ENCODE measurements around the gene SLC25A38.

The SLC25A38 gene

GRCh38 chr3:39433642-39434041, 50.5 kb downstream of the SLC25A38 start:
- DNase-seq (ENCODE audit: low read depth, low spot score): no peak

GRCh38 chr3:39434574-39434973, 51.4 kb downstream of the SLC25A38 start:
- no peak for DNase-seq (ENCODE audit: low read depth, low spot score)

DNA sequence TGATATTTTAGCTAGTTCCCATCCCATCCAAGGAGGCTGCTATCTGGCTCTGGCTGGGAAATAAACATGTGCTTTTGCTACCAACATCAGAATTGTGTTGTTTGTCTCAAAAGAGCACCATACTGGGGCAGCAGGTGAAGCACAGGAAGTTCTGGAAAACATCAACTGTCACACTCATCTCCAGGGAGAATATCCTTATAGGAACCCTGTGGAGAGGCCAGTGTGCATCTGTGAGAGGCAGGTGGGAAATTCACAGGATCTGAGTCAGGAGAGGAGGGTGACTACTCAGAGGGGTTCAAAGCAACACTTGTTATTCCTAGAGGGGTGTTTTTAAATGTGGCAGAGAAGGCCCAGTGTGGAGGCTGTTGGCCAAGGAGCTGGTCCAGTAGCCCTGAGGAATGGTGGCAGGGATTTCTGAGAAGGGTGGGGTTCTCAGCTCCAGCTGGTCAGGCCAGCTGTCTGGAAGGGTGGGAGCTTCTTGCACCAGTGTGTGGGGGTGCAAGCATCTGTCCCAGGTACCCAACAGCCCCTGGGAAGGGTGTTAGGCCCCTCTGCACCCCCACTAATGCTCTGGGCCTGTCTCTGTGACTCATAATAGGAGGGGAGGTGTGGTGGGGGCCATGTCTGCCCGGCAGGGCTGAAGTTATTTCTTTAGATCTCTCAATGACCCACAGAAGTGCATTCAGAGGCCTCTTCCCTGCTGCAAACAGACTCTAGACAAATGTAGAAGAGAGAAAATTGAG, 52.0 kb downstream of the SLC25A38 start:
- DNase-seq (ENCODE audit: low read depth, low spot score): no peak

DNA sequence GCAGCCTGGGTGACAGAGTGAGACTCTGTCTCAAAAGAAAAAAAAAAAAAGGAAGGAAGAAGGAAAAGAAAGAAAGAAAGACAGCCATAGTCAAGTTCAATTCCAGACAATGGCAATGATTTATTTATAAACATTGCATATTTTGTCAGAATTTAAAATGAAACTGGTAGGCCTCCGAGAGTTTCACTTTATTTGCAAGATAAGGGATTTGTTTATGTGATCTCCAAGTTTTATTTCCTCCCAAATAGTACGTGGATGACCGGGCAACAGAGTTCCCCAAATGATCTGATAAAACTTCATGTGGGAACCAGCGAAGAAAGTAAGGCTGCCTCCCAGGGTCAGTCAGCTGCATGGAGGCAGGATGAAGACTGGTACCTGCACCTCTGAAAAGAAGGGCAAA, 55.7 kb downstream of the SLC25A38 start:
- DNase-seq (ENCODE audit: low read depth, low spot score): no peak

DNA sequence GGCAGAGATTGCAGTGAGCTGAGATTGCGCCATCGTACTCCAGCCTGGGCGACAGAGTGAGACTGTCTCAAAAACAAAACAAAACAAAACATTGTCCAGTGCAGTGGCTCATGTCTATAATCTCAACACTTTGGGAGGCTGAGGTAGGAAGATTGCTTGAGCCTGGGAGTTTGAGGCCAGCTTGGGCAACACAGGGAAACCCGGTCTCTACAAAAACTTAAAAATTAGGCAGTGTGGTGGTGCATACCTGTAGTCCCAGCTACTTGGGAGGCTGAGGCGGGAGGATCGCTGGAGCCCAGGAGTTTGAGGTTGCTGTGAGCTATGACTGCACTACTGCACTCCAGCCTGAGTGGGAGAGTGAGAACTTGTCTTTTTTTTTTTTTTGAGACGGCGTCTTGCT, 57.1 kb downstream of the SLC25A38 start:
- no peak for DNase-seq (ENCODE audit: low read depth, low spot score)

DNA sequence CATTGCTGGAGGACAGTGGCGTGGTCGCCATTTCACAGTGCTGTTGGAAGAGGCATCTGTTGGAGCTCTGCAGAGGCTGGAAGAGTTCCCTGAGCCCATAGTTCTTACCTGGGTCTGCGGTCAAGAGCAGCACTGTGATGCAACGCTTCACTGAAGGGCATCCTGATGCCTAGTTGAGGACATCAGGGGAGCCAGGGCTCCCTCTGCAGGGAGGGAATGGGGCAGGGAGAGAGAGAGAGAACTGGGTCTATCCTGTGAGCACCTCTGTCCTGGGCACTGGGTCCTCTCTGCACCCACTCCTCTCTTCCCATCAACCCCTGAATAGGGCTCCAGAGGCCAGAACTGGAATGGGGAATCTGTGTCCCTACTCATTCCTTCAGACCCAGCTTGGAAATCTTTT, 60.4 kb downstream of the SLC25A38 start:
- DNase-seq (ENCODE audit: low read depth, low spot score): no peak

- DNase-seq (ENCODE audit: low read depth, low spot score): no peak
These were observed 62.8 kb downstream of the SLC25A38 start for GRCh38 chr3:39445927-39446326.

GRCh38 chr3:39446444-39446843, 63.3 kb downstream of the SLC25A38 start:
- no peak for DNase-seq (ENCODE audit: low read depth, low spot score)

Measured in activated naive CD8-positive, alpha-beta T cell treated with anti-CD3 and anti-CD28 coated beads, Interleukin-2, amount 50 U/mL, for 16 hours (primary cell).